ENCODE results near the gene CXCL16. TPM values are rescaled to one million over a fixed set of nuclear protein-coding genes. Genes with fewer than 3 reads are reported as not detected.
A peak's percentile ranks its signal among the peaks of the same experiment; 100 is the strongest.

The CXCL16 gene
- total and polyA plus RNA-seq, 2 of the 13 experiments (the other 11 are each of a cell fraction or from before 2014, with no cell fraction given), result 9.4 to 101 TPM

DNA sequence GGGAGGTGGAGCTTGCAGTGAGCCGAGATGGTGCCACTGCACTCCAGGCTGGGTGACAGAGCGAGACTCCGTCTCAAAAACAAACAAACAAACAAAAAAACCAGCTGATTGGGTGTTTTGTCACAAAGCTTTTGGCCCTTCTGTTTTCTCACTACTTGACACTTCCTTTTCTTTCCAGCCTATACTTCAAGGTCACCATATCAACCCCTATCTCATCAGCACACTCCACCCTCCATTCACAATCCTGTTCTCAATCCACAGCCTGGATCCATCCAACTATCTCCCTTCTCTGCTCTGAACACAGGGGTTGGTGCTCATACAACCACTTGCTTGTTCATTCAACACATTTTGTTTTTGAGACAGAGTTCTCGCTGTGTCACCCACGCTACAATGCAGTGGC lies 15.1 kb downstream of the CXCL16 start:
- intact Hi-C loops (cut with micrococcal nuclease; ENCODE audit: unreplicated experiment), result no loop called here
- no peaks in the 10 kb centered on the region for H4K20me1 ChIP-seq (ENCODE audit: insufficient read depth, low read length)
- in situ Hi-C loops (cut with HindIII; ENCODE audit: extremely low pct_ligation_motif_present, low pct_unique_long_range_greater_than_20kb), result no loop called here
- peaks cover 59% of the 10 kb centered on the region for H3K4me1 ChIP-seq (ENCODE audit: insufficient read depth, low read length)
- H3K4me2 ChIP-seq (ENCODE audit: low read depth, low read length), result no peak overlapping the region
- DNase-seq (ENCODE audit: low spot score), result no peak
- H3K36me3 ChIP-seq (replicated peaks in 1 of 2; ENCODE audit: control insufficient read depth in 1 of 2, insufficient read depth in 2 of 2, low read length in 2 of 2), result peaks cover 0 to 4% of the 10 kb centered on the region in 2 experiments; a peak in 1 of 5 replicates
- H3K27ac ChIP-seq (ENCODE audit: extremely low read length, insufficient read depth, low read length), result no peak overlapping the region
- no peak for FAIRE-seq
- CTCF ChIA-PET (ENCODE audit: low intra/inter-chr PET ratio, low total read pairs), result no interaction called here
- H3K9ac ChIP-seq (ENCODE audit: insufficient read depth, low read depth, low read length), result no peak overlapping the region
- H3K79me2 ChIP-seq (ENCODE audit: insufficient read depth, low read length), result no peaks in the 10 kb centered on the region
- H3K27me3 ChIP-seq (ENCODE audit: control insufficient read depth in 1 of 2, insufficient read depth in 2 of 2, low read length in 2 of 2), result no peaks in the 10 kb centered on the region
- ATAC-seq, result no peak
- TF ChIP-seq HNRNPLL (IDR thresholded peaks at IDR 0.05; ENCODE audit: low read depth, low read length, poor library complexity, severe bottlenecking) (no peak), SMAD1 (CRISPR knock-in tag; IDR thresholded peaks at IDR 0.05; ENCODE audit: borderline replicate concordance, low read depth) (no peak)
- no peak overlapping the region for H3K4me3 ChIP-seq (replicated peaks in 1 of 3; ENCODE audit: insufficient read depth in 1 of 3, low read depth in 2 of 3, low read length in 3 of 3)
- H3K9me3 ChIP-seq (ENCODE audit: low read length), result no peaks in the 10 kb centered on the region
- POLR2A ChIA-PET, result interaction anchor here (1.2 to 2.4 kb wide), 2 partner anchors 15 to 16 kb away, joined by 3 to 7 read pairs; partner anchors contain the start of gene ARRB2
- 88% methylated on average over 5 of the region's 5 CpGs for WGBS (ENCODE audit: low lambda C conversion rate)
- no peak overlapping the region for H2AFZ ChIP-seq (ENCODE audit: low read length)
- BruUV-seq (replicated peaks), result no TSS peak

DNA sequence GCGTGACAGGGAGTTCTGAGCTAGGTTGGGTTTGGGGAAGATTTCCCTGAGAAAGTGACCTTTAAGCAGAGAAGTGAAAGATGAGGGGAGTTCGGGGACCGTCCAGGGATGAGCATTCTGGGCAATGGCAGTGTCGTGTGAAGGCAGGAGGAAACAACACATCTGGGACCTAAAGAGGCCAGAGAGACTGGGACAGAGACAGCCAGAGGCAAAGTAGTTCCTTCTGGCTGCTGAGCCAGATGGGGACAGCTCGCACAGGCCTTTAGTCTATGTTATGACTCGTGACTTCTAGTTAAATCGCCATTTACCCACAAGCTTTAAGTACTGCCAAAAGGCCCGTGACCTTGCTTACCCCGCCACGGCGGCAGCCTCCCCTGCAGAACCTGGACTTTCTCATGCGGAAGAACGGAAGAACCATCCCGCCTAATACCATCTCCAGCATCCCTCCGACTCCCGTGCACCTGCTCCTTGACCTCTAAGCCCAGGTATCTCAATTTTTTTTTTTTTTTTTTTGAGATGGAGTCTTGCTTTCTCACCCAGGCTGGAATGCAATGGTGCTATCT lies 17.0 kb downstream of the CXCL16 start:
- POLR2A ChIA-PET, result interaction anchor here (1.1 to 3.6 kb wide), 11 partner anchors 8 to 217 kb away, joined by 3 to 87 read pairs (median 13); partner anchors contain the start of genes ARRB2, CXCL16, GLTPD2 and MED11
- H3K27me3 ChIP-seq (ENCODE audit: control insufficient read depth in 1 of 2, insufficient read depth in 2 of 2, low read length in 2 of 2), result no peaks in the 10 kb centered on the region
- no peak overlapping the region for H3K4me2 ChIP-seq (ENCODE audit: low read depth, low read length)
- peaks cover 3 to 18% of the 10 kb centered on the region in 2 experiments; a peak in 4 of 5 replicates for H3K36me3 ChIP-seq (replicated peaks in 1 of 2; ENCODE audit: control insufficient read depth in 1 of 2, insufficient read depth in 2 of 2, low read length in 2 of 2)
- H3K4me3 ChIP-seq (replicated peaks in 1 of 3; ENCODE audit: insufficient read depth in 1 of 3, low read depth in 2 of 3, low read length in 3 of 3), result no peak overlapping the region
- DNase-seq (ENCODE audit: low spot score) (no peak), FAIRE-seq (no peak), ATAC-seq (no peak)
- no peak overlapping the region for H2AFZ ChIP-seq (ENCODE audit: low read length)
- intact Hi-C loops (cut with micrococcal nuclease; ENCODE audit: unreplicated experiment) (no loop called here), in situ Hi-C loops (cut with HindIII; ENCODE audit: extremely low pct_ligation_motif_present, low pct_unique_long_range_greater_than_20kb) (no loop called here)
- BruUV-seq (replicated peaks), result no TSS peak
- no peak overlapping the region for H3K9ac ChIP-seq (ENCODE audit: insufficient read depth, low read depth, low read length)
- CTCF ChIA-PET (ENCODE audit: low intra/inter-chr PET ratio, low total read pairs), result no interaction called here
- no peaks in the 10 kb centered on the region for H3K79me2 ChIP-seq (ENCODE audit: insufficient read depth, low read length)
- H3K27ac ChIP-seq (ENCODE audit: extremely low read length, insufficient read depth, low read length), result no peak overlapping the region
- peaks cover 43% of the 10 kb centered on the region for H3K4me1 ChIP-seq (ENCODE audit: insufficient read depth, low read length)
- 94% methylated on average over 14 of the region's 16 CpGs for WGBS (ENCODE audit: low lambda C conversion rate)
- no peak for TF ChIP-seq ZNF432 (CRISPR knock-in tag; IDR thresholded peaks at IDR 0.05; ENCODE audit: borderline replicate concordance)
- TF ChIP-seq PCBP2 (optimal IDR thresholded peaks at IDR 0.05; ENCODE audit: low read depth, low read length, poor library complexity, severe bottlenecking), result no peak
- TF ChIP-seq ZNF20 (CRISPR knock-in tag; IDR thresholded peaks at IDR 0.05), result no peak
- no peak for TF ChIP-seq ZNF230 (CRISPR knock-in tag; IDR thresholded peaks at IDR 0.05)
- TF ChIP-seq, protein P1, sequence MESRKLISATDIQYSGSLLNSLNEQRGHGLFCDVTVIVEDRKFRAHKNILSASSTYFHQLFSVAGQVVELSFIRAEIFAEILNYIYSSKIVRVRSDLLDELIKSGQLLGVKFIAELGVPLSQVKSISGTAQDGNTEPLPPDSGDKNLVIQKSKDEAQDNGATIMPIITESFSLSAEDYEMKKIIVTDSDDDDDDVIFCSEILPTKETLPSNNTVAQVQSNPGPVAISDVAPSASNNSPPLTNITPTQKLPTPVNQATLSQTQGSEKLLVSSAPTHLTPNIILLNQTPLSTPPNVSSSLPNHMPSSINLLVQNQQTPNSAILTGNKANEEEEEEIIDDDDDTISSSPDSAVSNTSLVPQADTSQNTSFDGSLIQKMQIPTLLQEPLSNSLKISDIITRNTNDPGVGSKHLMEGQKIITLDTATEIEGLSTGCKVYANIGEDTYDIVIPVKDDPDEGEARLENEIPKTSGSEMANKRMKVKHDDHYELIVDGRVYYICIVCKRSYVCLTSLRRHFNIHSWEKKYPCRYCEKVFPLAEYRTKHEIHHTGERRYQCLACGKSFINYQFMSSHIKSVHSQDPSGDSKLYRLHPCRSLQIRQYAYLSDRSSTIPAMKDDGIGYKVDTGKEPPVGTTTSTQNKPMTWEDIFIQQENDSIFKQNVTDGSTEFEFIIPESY (CRISPR knock-in tag; IDR thresholded peaks at IDR 0.05), result peak; percentile 62; the same call in 1 of the 2 replicates
- TF ChIP-seq TAF1 (CRISPR knock-in tag; IDR thresholded peaks at IDR 0.05), result no peak
- H3K9me3 ChIP-seq (ENCODE audit: low read length), result no peaks in the 10 kb centered on the region
- no peaks in the 10 kb centered on the region for H4K20me1 ChIP-seq (ENCODE audit: insufficient read depth, low read length)

Data from HepG2 (cell line).